Body of pancreas (tissue), 4 donors: ENCODE data around the gene ZC3H18.

Source experiments
- CTCF ChIP-seq, 7 experiments: fragments of 450-650 bp in 4 of 7; fragments of 200-600 bp in 3 of 7; sonication (generic) in 3 of 7; IDR thresholded peaks; one replicate each; pipeline ENCODE4 v1.5.1; 2016 to 2019; ENCODE audit warnings: antibody characterized with exemption in 7 of 7
- POLR2A ChIP-seq, 3 donors: fragments of 450-650 bp; IDR thresholded peaks; one replicate each; pipeline ENCODE4 v1.6.1; 2016; ENCODE audit warnings: antibody characterized with exemption in 3 of 3, mild to moderate bottlenecking in 2 of 3

- TF ChIP-seq CTCF (IDR thresholded peaks at IDR 0.05), result no peak
- no peak for TF ChIP-seq POLR2A (IDR thresholded peaks at IDR 0.05)
These were observed 62.4 kb downstream of the ZC3H18 start for GRCh38 chr16:88632587-88632930.
